ENCODE results near the gene STAC3. TPM values are rescaled to one million over a fixed set of nuclear protein-coding genes. Genes with fewer than 3 reads are reported as not detected.

Gene STAC3
- total RNA-seq: 0.26 and 0.33 TPM in 2 replicates

GRCh38 chr12:57250956-57251355, at the start of gene STAC3:
STAC3 (minus strand) TSS chr12:57251187; CDS start chr12:57249636, 1,551 bp downstream.

GRCh38 chr12:57229634-57230380, 21.2 kb downstream of the STAC3 start, which contains the start of gene SHMT2:
SHMT2 (plus strand) TSS chr12:57229711; CDS start chr12:57229779, 68 bp downstream.

DNA sequence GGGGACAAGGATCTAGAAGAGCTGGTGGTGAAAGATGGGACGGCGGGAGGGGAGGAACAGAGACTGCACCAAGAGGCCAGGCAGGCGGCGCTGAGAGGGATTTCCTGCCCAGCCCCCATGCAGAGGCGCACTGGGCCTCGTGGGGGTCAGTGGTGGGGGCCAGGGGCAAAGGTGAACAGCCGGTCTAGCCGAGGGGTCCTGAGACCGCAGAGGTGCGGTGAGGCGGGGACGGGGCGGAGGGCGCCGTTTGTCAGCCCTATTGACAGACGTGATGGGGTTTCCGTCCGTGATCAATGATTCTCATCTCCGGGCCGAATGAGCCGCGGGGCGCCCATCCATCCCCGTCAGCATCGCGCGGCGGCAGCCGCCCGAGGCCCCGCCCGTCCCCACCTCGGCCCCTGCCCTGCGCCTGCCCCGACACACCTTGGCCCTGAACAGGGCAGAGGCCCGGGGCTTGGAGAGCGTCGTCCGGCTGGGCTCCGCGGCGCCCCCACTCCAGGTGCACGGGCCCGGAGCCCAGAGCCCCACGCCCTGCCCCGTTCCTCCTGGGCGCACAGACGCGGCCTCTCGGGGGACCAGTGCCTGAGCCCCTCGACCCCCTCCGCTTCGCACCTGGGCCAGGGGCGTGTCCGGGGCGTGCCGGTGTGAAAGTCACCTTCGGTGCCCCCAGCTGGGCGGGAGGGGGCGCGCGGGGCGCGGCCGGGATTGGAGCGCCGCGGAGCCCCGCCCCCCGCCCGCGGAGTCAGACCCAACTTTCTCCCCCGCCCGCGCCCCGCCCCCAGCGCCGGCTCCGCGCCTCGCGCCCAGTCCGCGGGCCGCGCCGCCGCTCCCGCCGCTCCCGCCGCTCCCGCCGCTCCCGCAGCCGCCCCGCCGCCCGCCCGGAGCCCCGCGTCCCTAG, 34.7 kb downstream of the STAC3 start, which contains the start of gene NXPH4:
TSS of gene NXPH4 (plus strand) at position 781 of the 898 bp plus-strand sequence. CDS start 176 bp downstream, outside the sequence.

Other genes starting within 250 kb of the STAC3 start
- gene ZBTB39, start 244.6 kb downstream of the STAC3 start, total RNA-seq: 4.5 and 5.9 TPM in 2 replicates
- not detected in 2 replicates for gene TAC3, start 234.7 kb downstream of the STAC3 start, total RNA-seq
- gene MYO1A, start 201.1 kb downstream of the STAC3 start, total RNA-seq: under 0.01 and 0.53 TPM in 2 replicates
- gene NEMP1, start 172.4 kb downstream of the STAC3 start, total RNA-seq: 6.6 and 9.9 TPM in 2 replicates
- 47.2 and 51.8 TPM in 2 replicates for gene NAB2, start 162.1 kb downstream of the STAC3 start, total RNA-seq
- gene STAT6, start 139.8 kb downstream of the STAC3 start, total RNA-seq: 104 and 110 TPM in 2 replicates
- gene LRP1, start 122.7 kb downstream of the STAC3 start, total RNA-seq: 1,272 and 1,561 TPM in 2 replicates
- 0.20 TPM in 1 of 2 replicates, not detected in the other for gene LRP1-AS, start 103.6 kb downstream of the STAC3 start, total RNA-seq
- 28.2 and 49.1 TPM in 2 replicates for gene NXPH4, start 34.4 kb downstream of the STAC3 start, total RNA-seq
- 235 and 319 TPM in 2 replicates for gene SHMT2, start 21.5 kb downstream of the STAC3 start, total RNA-seq
- 27.4 and 33.8 TPM in 2 replicates for gene R3HDM2, start 179.9 kb upstream of the STAC3 start, total RNA-seq
- not detected in 2 replicates for gene INHBC, start 183.6 kb upstream of the STAC3 start, total RNA-seq
- 2.0 and 2.1 TPM in 2 replicates for gene INHBE, start 204.1 kb upstream of the STAC3 start, total RNA-seq
- gene GLI1, start 208.6 kb upstream of the STAC3 start, total RNA-seq: 0.26 and 0.76 TPM in 2 replicates
- gene ARHGAP9, start 228.7 kb upstream of the STAC3 start, total RNA-seq: 0.07 and 0.33 TPM in 2 replicates
- gene MARS1, start 236.9 kb upstream of the STAC3 start, total RNA-seq: 137 and 193 TPM in 2 replicates

All from smooth muscle cell of the pulmonary artery (primary cell).